Effector CD8-positive, alpha-beta T cell (primary cell): ENCODE data around the gene ARHGAP28.

Experiments used
- DNase-seq: peaks from one replicate; lab custom pipeline; 2025; lab: John Stamatoyannopoulos, UW

The ARHGAP28 gene

GRCh38 chr18:6962571-6963451 lies 233.3 kb downstream of the ARHGAP28 start:
- DNase-seq, result no peak

GRCh38 chr18:6963452-6964097 lies 234.1 kb downstream of the ARHGAP28 start:
- DNase-seq, result no peak
